GM12891 (cell line): Measurements from ENCODE around the gene USP15.

Experiments used
- DNase-seq: peaks from one replicate; pipeline ENCODE4 v3.0.0; 2011; ENCODE audit warnings: low spot score; ENCODE audit not compliant: insufficient read length
- FAIRE-seq: peaks from 2 replicates; lab custom pipeline; 2011; peaks lifted over from hg19 to GRCh38; lab: Jason Lieb, UNC
- PAX5 ChIP-seq: IDR thresholded peaks from 2 replicates; pipeline ENCODE4 v1.6.1; 2011; ENCODE audit warnings: low read length, moderate library complexity, mild to moderate bottlenecking; ENCODE audit not compliant: insufficient read depth, severe bottlenecking
- POLR2A ChIP-seq: IDR thresholded peaks from 2 replicates; pipeline ENCODE4 v1.6.1; 2011; ENCODE audit warnings: low read depth, low read length, control low read depth
- POLR2AphosphoS5 ChIP-seq: IDR thresholded peaks from 2 replicates; pipeline ENCODE4 v1.6.1; 2011; ENCODE audit warnings: low read depth, low read length, control low read depth
- POU2F2 ChIP-seq: IDR thresholded peaks from 2 replicates; pipeline ENCODE4 v1.6.1; 2011; ENCODE audit warnings: low read depth, mild to moderate bottlenecking, control low read depth, low read length, moderate library complexity
- SPI1 ChIP-seq: IDR thresholded peaks from 2 replicates; pipeline ENCODE4 v1.6.1; 2011; ENCODE audit warnings: low read depth, low read length, control low read depth
- TAF1 ChIP-seq: IDR thresholded peaks from 2 replicates; pipeline ENCODE4 v1.6.1; 2011; ENCODE audit warnings: low read depth, low read length, control low read depth

Gene USP15

DNA sequence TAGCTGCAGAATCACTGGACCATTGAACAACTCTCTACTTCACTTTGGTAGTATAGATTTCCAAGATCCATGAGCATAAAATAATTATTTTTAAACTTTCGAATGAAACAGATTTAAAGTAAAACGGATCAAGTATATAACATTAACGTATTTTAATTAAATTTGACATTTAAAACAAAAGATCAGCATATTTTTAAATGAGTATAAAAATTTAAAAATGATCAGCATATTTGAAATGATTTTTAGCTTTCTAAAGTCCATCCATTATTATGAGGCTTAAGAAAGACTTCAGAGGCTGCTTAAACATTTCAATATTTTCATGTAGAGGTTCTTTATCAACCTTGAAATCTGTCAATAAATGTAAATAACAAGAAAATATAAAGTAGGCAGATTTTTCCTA lies 5.2 kb upstream of the USP15 start:
- FAIRE-seq: no peak
- TF ChIP-seq POLR2AphosphoS5: no peak
- no peak for TF ChIP-seq TAF1
- TF ChIP-seq POLR2A: no peak
- no peak for TF ChIP-seq POU2F2
- TF ChIP-seq PAX5: no peak
- TF ChIP-seq SPI1: no peak
- DNase-seq: no peak

DNA sequence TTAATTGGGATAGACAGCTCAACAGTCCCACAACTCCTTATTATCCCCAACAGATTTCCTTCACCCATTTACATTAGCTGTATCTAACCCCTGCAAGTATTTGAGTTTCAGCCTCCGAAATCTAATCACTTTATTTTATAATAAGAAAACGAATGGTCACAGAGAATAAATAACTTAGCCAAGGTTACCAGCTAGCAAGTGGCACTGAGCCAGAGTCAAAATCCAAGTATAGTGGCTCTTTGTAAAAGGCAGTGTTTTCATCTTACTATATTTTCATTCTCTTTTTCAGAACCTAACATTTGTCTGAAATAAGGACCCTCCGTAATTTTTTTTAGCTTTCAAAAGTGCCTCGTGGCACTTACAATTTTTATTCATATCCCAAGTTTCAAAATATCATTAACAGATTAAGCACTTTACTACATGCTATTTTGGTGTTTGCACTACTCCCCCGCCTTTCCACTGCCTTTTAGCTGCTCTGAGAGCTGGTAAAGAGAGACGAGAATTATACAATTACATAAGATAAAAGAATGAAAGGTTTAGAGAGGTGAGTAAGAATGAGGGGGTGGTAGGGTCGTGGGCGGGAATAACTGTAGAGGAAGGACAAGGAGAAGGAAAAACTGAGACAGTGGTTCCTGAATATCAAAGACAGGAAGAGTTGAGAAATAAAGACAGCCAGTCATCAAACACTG lies 3.7 kb upstream of the USP15 start:
- TF ChIP-seq POU2F2: no peak
- no peak for TF ChIP-seq POLR2AphosphoS5
- TF ChIP-seq PAX5: no peak
- TF ChIP-seq POLR2A: no peak
- TF ChIP-seq SPI1: no peak
- TF ChIP-seq TAF1: no peak
- DNase-seq (no peak), FAIRE-seq (no peak)

DNA sequence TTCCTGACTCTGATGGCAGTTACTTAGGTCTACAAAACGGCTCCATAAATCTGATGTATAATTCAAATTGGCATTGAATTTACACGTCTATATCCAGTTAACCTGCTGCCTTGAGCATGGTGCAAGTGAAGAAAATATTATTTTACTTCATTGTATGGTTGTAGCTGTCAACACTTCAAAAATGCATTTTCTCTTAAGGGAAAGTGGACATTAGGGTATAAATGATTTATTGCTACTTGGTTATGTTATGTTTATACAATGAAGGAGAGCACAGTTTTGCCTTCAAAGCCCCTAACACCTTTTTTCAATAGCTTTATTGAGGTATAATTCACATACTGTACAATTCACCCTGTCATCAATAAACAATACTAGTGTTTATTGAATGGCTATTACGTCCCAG lies 2.0 kb upstream of the USP15 start:
- DNase-seq: no peak
- TF ChIP-seq TAF1 (no peak), POLR2A (no peak), PAX5 (no peak), POU2F2 (no peak), POLR2AphosphoS5 (no peak), SPI1 (no peak)
- FAIRE-seq: no peak

DNA sequence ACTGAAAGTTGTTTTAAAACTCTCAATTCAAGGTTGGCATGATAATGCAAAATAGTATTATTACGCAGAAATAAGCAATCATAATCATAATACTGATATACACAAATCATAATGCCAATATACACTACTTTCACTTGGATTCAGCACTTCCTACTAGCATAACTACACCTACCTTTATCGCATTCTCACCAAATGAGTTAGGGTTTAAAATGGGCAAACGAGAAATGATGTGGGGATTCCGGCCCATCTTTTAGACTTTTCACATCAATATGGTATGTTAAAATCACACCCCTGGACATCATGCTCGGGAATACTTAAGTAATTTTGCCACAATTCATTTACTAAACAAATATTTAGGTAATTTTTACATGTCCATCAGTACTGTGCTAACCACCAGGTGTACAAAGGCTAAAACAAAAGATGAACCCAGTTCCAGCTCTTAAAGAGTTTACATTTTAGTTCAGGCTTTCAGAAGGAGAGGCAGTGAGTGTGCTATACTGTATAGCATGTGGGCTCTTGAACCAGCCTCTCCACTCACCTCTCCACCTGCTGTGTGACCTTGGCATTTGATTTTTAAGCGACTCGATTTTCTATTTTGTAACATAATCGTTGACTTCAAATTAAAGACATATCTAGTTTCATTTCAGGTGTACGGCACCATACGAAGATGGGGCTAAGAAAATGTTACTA lies 1.1 kb upstream of the USP15 start:
- TF ChIP-seq PAX5: no peak
- TF ChIP-seq POU2F2: no peak
- TF ChIP-seq POLR2A: no peak
- no peak; the same call in 1 of the 2 replicates for TF ChIP-seq TAF1
- TF ChIP-seq POLR2AphosphoS5: no peak
- no peak for TF ChIP-seq SPI1
- DNase-seq (no peak), FAIRE-seq (peak; percentile 43)

- no peak for DNase-seq
- no peak for FAIRE-seq
- no peak for TF ChIP-seq POLR2A
These were observed 592 bp upstream of the USP15 start for GRCh38 chr12:62259631-62259992.

GRCh38 chr12:62260733-62261683 lies 804 bp downstream of the USP15 start:
- TF ChIP-seq POLR2A (0 out of 2 replicates have a peak, but pooled peaks have one; percentile 11), POLR2AphosphoS5 (no peak; the same call in 1 of the 2 replicates), POU2F2 (no peak), PAX5 (no peak), SPI1 (peak; percentile 47), TAF1 (no peak)
- FAIRE-seq: peak; percentile 69
- peak; percentile 13 for DNase-seq

DNA sequence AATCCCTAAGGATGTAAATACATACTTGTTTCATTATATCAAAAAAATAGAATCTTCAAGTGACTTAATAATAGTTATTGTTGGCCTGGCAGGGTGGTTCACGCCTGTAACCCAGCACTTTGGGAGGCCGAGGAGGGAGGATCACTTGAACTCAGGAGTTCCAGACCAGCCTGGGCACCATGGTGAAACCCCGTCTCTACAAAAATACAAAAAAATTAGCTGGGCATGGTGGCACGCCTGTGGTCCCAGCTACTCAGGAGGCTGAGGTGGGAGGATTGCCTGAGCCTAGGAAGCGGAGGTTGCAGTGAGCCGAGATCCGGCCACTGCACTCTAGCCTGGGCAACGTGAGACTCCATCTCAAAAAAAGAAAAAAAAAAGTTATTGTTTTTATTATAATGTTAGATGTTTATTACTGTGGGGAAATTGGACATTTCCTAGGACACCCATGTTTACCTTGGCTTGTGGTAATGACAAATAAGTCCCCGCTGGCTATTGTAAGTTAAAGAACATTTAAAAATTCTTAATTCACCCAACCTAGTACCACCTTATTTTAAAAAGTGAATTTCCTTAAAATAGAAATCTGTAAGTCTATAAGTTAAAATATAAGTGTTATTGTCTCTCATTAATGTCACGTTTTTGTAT lies 1.8 kb downstream of the USP15 start:
- no peak for TF ChIP-seq POLR2AphosphoS5
- no peak for TF ChIP-seq POU2F2
- no peak for TF ChIP-seq PAX5
- TF ChIP-seq TAF1: no peak
- FAIRE-seq: no peak
- DNase-seq: no peak

- FAIRE-seq (no peak), DNase-seq (no peak)
- no peak for TF ChIP-seq TAF1
- TF ChIP-seq PAX5: no peak
- TF ChIP-seq POLR2A: no peak
- TF ChIP-seq POU2F2: no peak
- TF ChIP-seq SPI1: no peak
- no peak for TF ChIP-seq POLR2AphosphoS5
These were observed 3.0 kb downstream of the USP15 start for GRCh38 chr12:62263232-62263631.

- FAIRE-seq: no peak
These were observed 3.8 kb downstream of the USP15 start for GRCh38 chr12:62263966-62264365.

More at GRCh38 chr12:62263966-62264365, 3.8 kb downstream of the USP15 start:
- TF ChIP-seq POLR2AphosphoS5: no peak
- no peak for TF ChIP-seq TAF1
- TF ChIP-seq POU2F2: no peak
- TF ChIP-seq SPI1: no peak
- TF ChIP-seq POLR2A: no peak
- TF ChIP-seq PAX5: no peak
- DNase-seq: no peak
